Transverse colon (tissue), 4 donors: ENCODE measurements around the gene SAMD14. TPM values are rescaled to one million over a fixed set of nuclear protein-coding genes. Genes with fewer than 3 reads are reported as not detected.

Experiments
- DNase-seq: peaks from one replicate; pipeline ENCODE4 v3.0.0-alpha.2; 2019
- H3K27ac ChIP-seq, 4 donors: fragments of 200-600 bp; sonication (generic); 2 replicates each; pipeline ENCODE4 v1.5.1; 2016 to 2018; ENCODE audit warnings: inconsistent platforms in 4 of 4
- H3K27me3 ChIP-seq: fragments of 200-600 bp; sonication (generic); 2 replicates; pipeline ENCODE4 v1.5.1; 2017; ENCODE audit warnings: inconsistent platforms
- H3K36me3 ChIP-seq, 4 donors: fragments of 200-600 bp; sonication (generic); 2 replicates each; pipeline ENCODE4 v1.5.1; 2017 to 2019; ENCODE audit warnings: inconsistent platforms in 4 of 4
- H3K4me1 ChIP-seq, 4 donors: fragments of 200-600 bp; sonication (generic); 2 replicates each; pipeline ENCODE4 v1.5.1; 2017 to 2020; ENCODE audit warnings: inconsistent platforms in 4 of 4
- H3K4me3 ChIP-seq, 4 donors: fragments of 200-600 bp; sonication (generic); 1 replicate in 1 of 4; 2 replicates in 3 of 4; pipeline versions ENCODE4 v1.5.1 to v1.6.1; 2017 to 2019; ENCODE audit warnings: inconsistent platforms in 4 of 4
- H3K9me3 ChIP-seq, 2 donors: fragments of 200-600 bp; sonication (generic); 2 replicates each; pipeline ENCODE4 v1.5.1; 2017 to 2019; ENCODE audit warnings: inconsistent platforms in 2 of 2
- CTCF ChIP-seq, 5 experiments: fragments of 200-600 bp in 3 of 5; fragments of 450-650 bp in 2 of 5; sonication (generic) in 3 of 5; IDR thresholded peaks; 1 replicate in 2 of 5; 2 replicates in 3 of 5; pipeline ENCODE4 v1.5.1; 2016 to 2017; ENCODE audit warnings: antibody characterized with exemption in 5 of 5, inconsistent platforms in 3 of 5, mild to moderate bottlenecking in 2 of 5, moderate library complexity in 1 of 5
- EP300 ChIP-seq: sonication (generic); formaldehyde crosslinking; IDR thresholded peaks from one replicate; pipeline ENCODE4 v1.6.1; 2017; ENCODE audit warnings: antibody characterized with exemption, low read depth
- POLR2A ChIP-seq: fragments of 450-650 bp; IDR thresholded peaks from one replicate; pipeline ENCODE4 v1.6.1; 2016; ENCODE audit warnings: antibody characterized with exemption, mild to moderate bottlenecking, moderate library complexity
- POLR2AphosphoS5 ChIP-seq, 3 donors: sonication (generic); formaldehyde crosslinking; IDR thresholded peaks; one replicate each; pipeline ENCODE4 v1.6.1; 2016; ENCODE audit warnings: antibody characterized with exemption in 3 of 3
- WGBS, 2 donors: methylation state at CpG; one replicate each; pipeline ENCODE4 v1.1.5; 2018; ENCODE audit warnings: low coverage in 1 of 2; 5-methylcytosine and 5-hydroxymethylcytosine counted together
- in situ Hi-C, 4 donors: fragments of 200-750 bp; cut with MboI; loops; one replicate each; pipeline versions ENCODE4 v1.15.0 to v1.15.1; 2017; ENCODE audit warnings: low sequenced_read_pairs in 3 of 4, low pct_ligation_motif_present in 1 of 4, low pct_unique_long_range_greater_than_20kb in 1 of 4
- intact Hi-C: fragments of 100-400 bp; cut with DNase I; formaldehyde crosslinking; loops from one replicate; pipeline ENCODE4 v1.15.1; 2023; ENCODE audit warnings: low total_unique reads
- total RNA-seq, 4 donors: library from RNA; depleted of rRNA; stranded (reverse); fragments of >200 nt; gene quantifications; one replicate each; pipeline ENCODE4 v1.1.0, GENCODE V29; 2016

Gene SAMD14
- total RNA-seq, 4 donors from 2014 or later: 0.14 to 1.8 (median 0.32) TPM; not detected in 1

- peak overlapping the region; percentile 63 to 98 (median 81) for H3K27ac ChIP-seq
- peak; percentile 43 for DNase-seq
- in situ Hi-C loops (no loop called here), intact Hi-C loops (no loop called here)
- no peaks in the 10 kb centered on the region for H3K27me3 ChIP-seq
- WGBS, 2 donors: 25% methylated on average over 1 of the region's 1 CpG; no CpG with 5 or more reads in 1 of the 2 donors
- H3K9me3 ChIP-seq: no peaks in the 10 kb centered on the region
- H3K4me1 ChIP-seq: peaks cover 6 to 31% (median 21%) of the 10 kb centered on the region in 4 donors
- TF ChIP-seq EP300 (no peak), POLR2A (no peak), CTCF (IDR thresholded peaks at IDR 0.05) (no peak), POLR2AphosphoS5 (IDR thresholded peaks at IDR 0.05) (no peak)
- no peak overlapping the region for H3K4me3 ChIP-seq
- H3K36me3 ChIP-seq: no peaks in the 10 kb centered on the region
Measured at GRCh38 chr17:50154604-50155003, 24.6 kb upstream of the SAMD14 start.

GRCh38 chr17:50153650-50154575 is 24.0 kb upstream of the SAMD14 start:
- Histone ChIP-seq H3K27me3 (no peaks in the 10 kb centered on the region), H3K36me3 (no peaks in the 10 kb centered on the region), H3K4me3 (no peak overlapping the region), H3K9me3 (no peaks in the 10 kb centered on the region), H3K4me1 (peaks cover 6 to 38% (median 24%) of the 10 kb centered on the region in 4 donors), H3K27ac (peak overlapping the region; percentile 0 to 98 (median 81))
- intact Hi-C loops (no loop called here), in situ Hi-C loops (no loop called here)
- WGBS, 2 donors: 71 to 100% methylated on average over 1 to 16 of the region's 16 CpGs
- TF ChIP-seq CTCF (IDR thresholded peaks at IDR 0.05): no peak
- no peak for TF ChIP-seq EP300
- TF ChIP-seq POLR2AphosphoS5 (IDR thresholded peaks at IDR 0.05): no peak
- TF ChIP-seq POLR2A: no peak
- no peak for DNase-seq

- in situ Hi-C loops (no loop called here), intact Hi-C loops (no loop called here)
- Histone ChIP-seq H3K27ac (peak overlapping the region; percentile 92 to 98 (median 95)), H3K36me3 (no peaks in the 10 kb centered on the region), H3K4me3 (no peak overlapping the region), H3K9me3 (no peaks in the 10 kb centered on the region), H3K27me3 (no peaks in the 10 kb centered on the region), H3K4me1 (peaks cover 8 to 48% (median 34%) of the 10 kb centered on the region in 4 donors)
- 80% methylated on average over 7 of the region's 7 CpGs; no CpG with 5 or more reads in 1 of the 2 donors for WGBS, 2 donors
- no peak for TF ChIP-seq POLR2AphosphoS5 (IDR thresholded peaks at IDR 0.05)
- no peak for DNase-seq
Measured at GRCh38 chr17:50152736-50153135, 22.8 kb upstream of the SAMD14 start.

GRCh38 chr17:50151937-50152547 is 22.1 kb upstream of the SAMD14 start:
- WGBS, 2 donors: 0 to 1% methylated on average over 5 to 11 of the region's 12 CpGs
- peaks cover 15 to 55% (median 41%) of the 10 kb centered on the region in 4 donors for H3K4me1 ChIP-seq
- in situ Hi-C loops: no loop called here

More at GRCh38 chr17:50151937-50152547, 22.1 kb upstream of the SAMD14 start:
- no peaks in the 10 kb centered on the region for H3K27me3 ChIP-seq
- peak; percentile 90 for DNase-seq
- H3K27ac ChIP-seq: peak overlapping the region; percentile 92 to 98 (median 95)
- H3K9me3 ChIP-seq: no peaks in the 10 kb centered on the region
- H3K36me3 ChIP-seq: no peaks in the 10 kb centered on the region
- intact Hi-C loops: no loop called here
- H3K4me3 ChIP-seq: peak overlapping the region; percentile 61 to 91 (median 78)
- no peak for TF ChIP-seq POLR2A
- TF ChIP-seq CTCF (IDR thresholded peaks at IDR 0.05): no peak
- TF ChIP-seq EP300: no peak
- TF ChIP-seq POLR2AphosphoS5 (IDR thresholded peaks at IDR 0.05): peak; percentile 9 to 58 (median 40)
